H7 (cell line): Measurements from ENCODE around the gene GRN. TPM values are rescaled to one million over a fixed set of nuclear protein-coding genes. Genes with fewer than 3 reads are reported as not detected.
A peak's percentile ranks its signal among the peaks of the same experiment; 100 is the strongest.
"Not testable (repeated sequence)": the region's sequence is repeated elsewhere in the genome, so short reads cannot be mapped to it uniquely, and the experiment has no call there.

Source experiments
- DNase-seq: peaks from one replicate; pipeline ENCODE4 v3.0.0; 2012
- H3K27me3 ChIP-seq: 2 replicates; pipeline ENCODE4 v1.6.0; 2011; ENCODE audit warnings: mild to moderate bottlenecking, low read length; ENCODE audit not compliant: control insufficient read depth, insufficient read depth
- H3K36me3 ChIP-seq: replicated peaks from 2 replicates; pipeline ENCODE4 v1.5.1; 2011; ENCODE audit warnings: low read length; ENCODE audit not compliant: control insufficient read depth, insufficient read depth
- H3K4me3 ChIP-seq: 2 replicates; pipeline ENCODE4 v1.5.1; 2011; ENCODE audit warnings: low read depth, mild to moderate bottlenecking, control low read depth, low read length, moderate library complexity; ENCODE audit not compliant: insufficient read depth
- total RNA-seq: library from RNA; depleted of rRNA; stranded (reverse); fragments of >200 nt; shearing (Covaris generic); gene quantifications from 2 replicates; pipeline ENCODE4 v1.2.3, GENCODE V29; 2014

Gene GRN
- total RNA-seq, 1 experiment from 2014 or later, result 122 TPM

- no peak overlapping the region for H3K4me3 ChIP-seq
- no peaks in the 10 kb centered on the region for H3K36me3 ChIP-seq
- DNase-seq, result no peak
- H3K27me3 ChIP-seq, result no peaks in the 10 kb centered on the region; the same call in 1 of the 2 replicates
Measured at GRCh38 chr17:44327715-44328449, 17.2 kb upstream of the GRN start.

GRCh38 chr17:44329516-44329915, 15.6 kb upstream of the GRN start:
- DNase-seq, H3K27me3 ChIP-seq, H3K4me3 ChIP-seq, H3K36me3 ChIP-seq: not testable (repeated sequence)

- not testable (repeated sequence) for H3K4me3 ChIP-seq, H3K36me3 ChIP-seq, DNase-seq, H3K27me3 ChIP-seq
Measured at GRCh38 chr17:44330263-44330662, 14.8 kb upstream of the GRN start.

GRCh38 chr17:44331249-44331760, 13.8 kb upstream of the GRN start:
- H3K36me3 ChIP-seq, result no peaks in the 10 kb centered on the region
- peak; percentile 83 for DNase-seq
- no peak overlapping the region for H3K4me3 ChIP-seq
- H3K27me3 ChIP-seq, result no peaks in the 10 kb centered on the region

GRCh38 chr17:44333371-44333770, 11.7 kb upstream of the GRN start:
- Histone ChIP-seq H3K27me3 (no peaks in the 10 kb centered on the region), H3K36me3 (no peaks in the 10 kb centered on the region), H3K4me3 (no peak overlapping the region)
- DNase-seq, result no peak

- Histone ChIP-seq H3K27me3 (no peaks in the 10 kb centered on the region), H3K36me3 (no peaks in the 10 kb centered on the region), H3K4me3 (no peak overlapping the region)
- no peak for DNase-seq
Measured at GRCh38 chr17:44334315-44334714, 10.8 kb upstream of the GRN start.

- H3K4me3 ChIP-seq, result no peak overlapping the region
- no peaks in the 10 kb centered on the region for H3K27me3 ChIP-seq
- no peak for DNase-seq
- no peaks in the 10 kb centered on the region for H3K36me3 ChIP-seq
Measured at GRCh38 chr17:44334727-44335126, 10.4 kb upstream of the GRN start.

- Histone ChIP-seq H3K36me3 (no peaks in the 10 kb centered on the region), H3K27me3 (no peaks in the 10 kb centered on the region), H3K4me3 (no peak overlapping the region)
- DNase-seq, result no peak
Measured at GRCh38 chr17:44335564-44335963, 9.5 kb upstream of the GRN start.

- Histone ChIP-seq H3K36me3 (no peaks in the 10 kb centered on the region), H3K27me3 (no peaks in the 10 kb centered on the region; the same call in 1 of the 2 replicates), H3K4me3 (no peak overlapping the region)
- DNase-seq, result no peak
Measured at GRCh38 chr17:44335968-44336367, 9.1 kb upstream of the GRN start.

GRCh38 chr17:44338702-44339101, 6.4 kb upstream of the GRN start:
- Histone ChIP-seq H3K36me3 (no peaks in the 10 kb centered on the region), H3K4me3 (no peak overlapping the region), H3K27me3 (peaks cover 2% of the 10 kb centered on the region; the same call in 1 of the 2 replicates)
- DNase-seq, result no peak

GRCh38 chr17:44340553-44340952, 4.5 kb upstream of the GRN start:
- not testable (repeated sequence) for DNase-seq, H3K4me3 ChIP-seq, H3K27me3 ChIP-seq, H3K36me3 ChIP-seq

GRCh38 chr17:44343510-44344209, 1.4 kb upstream of the GRN start:
- DNase-seq, result no peak
- Histone ChIP-seq H3K4me3 (no peak overlapping the region), H3K27me3 (peaks cover 2% of the 10 kb centered on the region; the same call in 1 of the 2 replicates), H3K36me3 (no peaks in the 10 kb centered on the region)

- peak; percentile 93 for DNase-seq
- no peaks in the 10 kb centered on the region for H3K36me3 ChIP-seq
- H3K27me3 ChIP-seq, result peaks cover 2% of the 10 kb centered on the region; the same call in 1 of the 2 replicates
- H3K4me3 ChIP-seq, result peak overlapping the region; percentile 77
Measured at GRCh38 chr17:44345454-44346026, 438 bp downstream of the GRN start.

GRCh38 chr17:44346064-44346844, 1.2 kb downstream of the GRN start:
- H3K36me3 ChIP-seq, result no peaks in the 10 kb centered on the region; the same call in 1 of the 2 replicates
- DNase-seq, result no peak

More at GRCh38 chr17:44346064-44346844, 1.2 kb downstream of the GRN start:
- Histone ChIP-seq H3K27me3 (peaks cover 2% of the 10 kb centered on the region; the same call in 1 of the 2 replicates), H3K4me3 (peak overlapping the region; percentile 77; the same call in 1 of the 2 replicates)
